Heart left ventricle (tissue), 16 donors: ENCODE measurements around the gene CASKIN1. TPM values are rescaled to one million over a fixed set of nuclear protein-coding genes. Genes with fewer than 3 reads are reported as not detected.

Source experiments
- ATAC-seq, 4 donors: fragments of 200-7000 bp; cut with Tn5 transposase; one replicate each; pipeline ENCODE4 v1.9.1; 2020 to 2022; ENCODE audit warnings: moderate library complexity in 4 of 4, mild to moderate bottlenecking in 3 of 4, moderate number of reproducible peaks in 1 of 4
- DNase-seq, 5 donors: peaks; one replicate each; pipeline ENCODE4 v3.0.0-alpha.2; 2020
- H3K27ac ChIP-seq, 12 donors: fragments of 200-600 bp; sonication (generic) in 4 of 12; one replicate each; pipeline versions ENCODE4 v1.5.0 to v1.8.0; 2016 to 2022; ENCODE audit warnings: mild to moderate bottlenecking in 2 of 12
- H3K27me3 ChIP-seq, 9 donors: fragments of 200-600 bp; sonication (generic) in 2 of 9; one replicate each; pipeline versions ENCODE4 v1.5.1 to v1.8.0; 2016 to 2022; ENCODE audit warnings: mild to moderate bottlenecking in 3 of 9
- H3K36me3 ChIP-seq, 9 donors: fragments of 200-600 bp; sonication (generic) in 2 of 9; one replicate each; pipeline versions ENCODE4 v1.5.0 to v1.8.0; 2018 to 2022; ENCODE audit warnings: mild to moderate bottlenecking in 2 of 9
- H3K4me1 ChIP-seq, 12 donors: fragments of 200-600 bp; sonication (generic) in 4 of 12; one replicate each; pipeline versions ENCODE4 v1.5.0 to v1.8.0; 2016 to 2022; ENCODE audit warnings: mild to moderate bottlenecking in 3 of 12
- H3K4me3 ChIP-seq, 12 donors: fragments of 200-600 bp; sonication (generic) in 4 of 12; one replicate each; pipeline versions ENCODE4 v1.5.0 to v1.8.0; 2017 to 2022; ENCODE audit warnings: mild to moderate bottlenecking in 9 of 12, moderate library complexity in 4 of 12
- H3K9me3 ChIP-seq, 12 donors: fragments of 200-600 bp; sonication (generic) in 4 of 12; one replicate each; pipeline versions ENCODE4 v1.5.0 to v1.8.0; 2016 to 2022; ENCODE audit warnings: mild to moderate bottlenecking in 1 of 12
- CTCF ChIP-seq, 12 donors: fragments of 200-600 bp; sonication (generic) in 4 of 12; IDR thresholded peaks; one replicate each; pipeline versions ENCODE4 v1.5.0 to v1.8.0; 2018 to 2022; ENCODE audit warnings: antibody characterized with exemption in 12 of 12, mild to moderate bottlenecking in 5 of 12
- POLR2A ChIP-seq, 2 donors: fragments of 450-650 bp; IDR thresholded peaks; one replicate each; pipeline ENCODE4 v1.6.1; 2017; ENCODE audit warnings: antibody characterized with exemption in 2 of 2, mild to moderate bottlenecking in 2 of 2, moderate library complexity in 2 of 2
- WGBS, 4 donors: extraction: QIAGEN DNeasy Blood & Tissue Kit in 2 of 4; methylation state at CpG; one replicate each; pipeline versions ENCODE4 v1.1.5 to v1.1.7; 2013 to 2018; 5-methylcytosine and 5-hydroxymethylcytosine counted together
- intact Hi-C, 10 donors: fragments of 100-400 bp; cut with DNase I; formaldehyde crosslinking; loops; one replicate each; pipeline versions ENCODE4 v1.11.1 to v1.14.2; 2022
- polyA plus RNA-seq, 2 donors: library from polyadenylated mRNA; stranded (reverse); fragments of 200-250 nt; gene quantifications; one replicate each; pipeline ENCODE4 v1.2.3, GENCODE V29; 2013
- total RNA-seq, 9 donors: library from RNA; depleted of rRNA in 2 of 9; stranded (reverse); fragments of >200 nt in 2 of 9; fragmentation: NEBNext Ultra II Directional in 3 of 9; extraction: Animal tissue kit (Norgen Biotek cat#: 25700) in 3 of 9; gene quantifications; one replicate each; pipeline versions ENCODE4 v1.1.0 to v1.2.4, GENCODE V29; 2016 to 2023
- donor health status: ischemic (EF 13 %, LVEDD 7.1; RV severe dilation, severe dysfunction).
- donor health status: healthy with polysubstance abuse.
- donor health status: DM: no; HTN: yes; CAD: no.
- donor health status: DM: no; HTN: no; CAD: no.
- donor health status: ischemic (EF 25% LVEDD 6.9; RV normal size, moderate dysfunction).
- donor health status: ischemic (EF 25% LVEDD 5.7; RV mildly dilated, moderate dysfunction).
- donor health status: healthy.
- donor health status: DM: yes; HTN: yes; CAD: no.
- donor health status: ischemic (EF 35%, LVEDD 5.7; RV mildly dilated, moderate dysfunction).
- donor health status: nonischemic (EF 11% LVEDD 7.7; RV severe dilation, severe dysfunction).
- donor health status: DM: yes; HTN: yes; CAD: no.
- donor health status: PGD.
- donor health status: ischemic (EF 29% LVEDD 5.4; RV normal size, mild dysfunction).
- donor health status: nonischemic (EF 23%, LVEDD 6.1; RV moderate dilation, normal function).

Gene CASKIN1
- total and polyA plus RNA-seq, 11 donors, result 0.37 to 7.0 (median 2.1) TPM

DNA sequence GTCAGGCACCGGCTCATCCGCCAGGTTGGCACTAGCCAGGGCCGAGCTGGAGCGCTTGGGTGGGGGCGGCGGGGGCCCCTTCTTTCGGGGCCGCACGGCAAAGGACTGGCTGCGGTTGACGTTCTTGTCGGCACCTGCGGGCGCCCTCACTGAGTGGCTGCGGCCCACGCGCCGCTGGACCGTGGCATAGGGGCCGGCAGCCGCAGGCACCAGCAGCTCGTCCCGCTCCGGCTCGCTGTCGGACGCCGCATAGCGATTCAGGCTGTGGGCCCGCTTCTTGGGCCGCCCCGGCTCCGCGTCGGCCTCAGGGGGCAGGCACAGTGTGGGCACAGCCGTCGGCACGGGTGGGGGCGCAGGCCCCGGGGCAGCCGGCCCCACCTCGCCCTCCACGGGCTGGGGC, 15.9 kb downstream of the CASKIN1 start:
- DNase-seq, result no peak
- Histone ChIP-seq H3K4me1 (no peaks in the 10 kb centered on the region), H3K27ac (no peak overlapping the region), H3K9me3 (no peaks in the 10 kb centered on the region), H3K4me3 (no peak overlapping the region), H3K27me3 (no peaks in the 10 kb centered on the region), H3K36me3 (peaks cover 0 to 28% (median 21%) of the 10 kb centered on the region in 9 donors)
- 94 to 96% (median 96%) methylated on average over 29 to 43 of the region's 43 CpGs for WGBS, 4 donors
- no peak for ATAC-seq
- intact Hi-C loops, result no loop called here
- no peak for TF ChIP-seq POLR2A (IDR thresholded peaks at IDR 0.05)
- no peak for TF ChIP-seq CTCF (IDR thresholded peaks at IDR 0.05)

- DNase-seq (no peak), ATAC-seq (no peak)
- Histone ChIP-seq H3K36me3 (peaks cover 0 to 37% (median 29%) of the 10 kb centered on the region in 9 donors), H3K4me1 (no peaks in the 10 kb centered on the region), H3K9me3 (no peaks in the 10 kb centered on the region), H3K27ac (no peak overlapping the region), H3K27me3 (no peaks in the 10 kb centered on the region), H3K4me3 (no peak overlapping the region)
- intact Hi-C loops, result no loop called here
- TF ChIP-seq CTCF (IDR thresholded peaks at IDR 0.05), result no peak
- no peak for TF ChIP-seq POLR2A (IDR thresholded peaks at IDR 0.05)
- WGBS, 4 donors, result 92 to 95% (median 93%) methylated on average over 13 to 31 of the region's 31 CpGs
Measured at GRCh38 chr16:2179576-2179975, 16.8 kb downstream of the CASKIN1 start.

GRCh38 chr16:2179107-2179501, 17.3 kb downstream of the CASKIN1 start:
- H3K27ac ChIP-seq, result no peak overlapping the region
- no peak overlapping the region for H3K4me3 ChIP-seq
- no peak for DNase-seq
- H3K27me3 ChIP-seq, result no peaks in the 10 kb centered on the region
- 14 to 41% (median 36%) methylated on average over 36 to 50 of the region's 50 CpGs for WGBS, 4 donors
- TF ChIP-seq POLR2A (IDR thresholded peaks at IDR 0.05), result no peak
- no peak for TF ChIP-seq CTCF (IDR thresholded peaks at IDR 0.05)
- peaks cover 0 to 41% (median 34%) of the 10 kb centered on the region in 9 donors for H3K36me3 ChIP-seq
- no peaks in the 10 kb centered on the region for H3K4me1 ChIP-seq
- no peak for ATAC-seq
- intact Hi-C loops, result no loop called here
- no peaks in the 10 kb centered on the region for H3K9me3 ChIP-seq

- no peak overlapping the region for H3K4me3 ChIP-seq
- no peak overlapping the region for H3K27ac ChIP-seq
- peak in 2 of 4 donors; percentile 18 to 33 for ATAC-seq
- 11 to 34% (median 31%) methylated on average over 45 to 106 of the region's 106 CpGs for WGBS, 4 donors
- intact Hi-C loops, result no loop called here
- no peaks in the 10 kb centered on the region for H3K4me1 ChIP-seq
- H3K9me3 ChIP-seq, result no peaks in the 10 kb centered on the region
- no peak for TF ChIP-seq CTCF (IDR thresholded peaks at IDR 0.05)
- no peak for DNase-seq
- peaks cover 0 to 47% (median 39%) of the 10 kb centered on the region in 9 donors for H3K36me3 ChIP-seq
- no peaks in the 10 kb centered on the region for H3K27me3 ChIP-seq
Measured at GRCh38 chr16:2178321-2179106, 17.9 kb downstream of the CASKIN1 start.
